ENCODE results near the gene RNF125.
"Not testable (repeated sequence)": the region's sequence is repeated elsewhere in the genome, so short reads cannot be mapped to it uniquely, and the experiment has no call there.

The RNF125 gene

DNA sequence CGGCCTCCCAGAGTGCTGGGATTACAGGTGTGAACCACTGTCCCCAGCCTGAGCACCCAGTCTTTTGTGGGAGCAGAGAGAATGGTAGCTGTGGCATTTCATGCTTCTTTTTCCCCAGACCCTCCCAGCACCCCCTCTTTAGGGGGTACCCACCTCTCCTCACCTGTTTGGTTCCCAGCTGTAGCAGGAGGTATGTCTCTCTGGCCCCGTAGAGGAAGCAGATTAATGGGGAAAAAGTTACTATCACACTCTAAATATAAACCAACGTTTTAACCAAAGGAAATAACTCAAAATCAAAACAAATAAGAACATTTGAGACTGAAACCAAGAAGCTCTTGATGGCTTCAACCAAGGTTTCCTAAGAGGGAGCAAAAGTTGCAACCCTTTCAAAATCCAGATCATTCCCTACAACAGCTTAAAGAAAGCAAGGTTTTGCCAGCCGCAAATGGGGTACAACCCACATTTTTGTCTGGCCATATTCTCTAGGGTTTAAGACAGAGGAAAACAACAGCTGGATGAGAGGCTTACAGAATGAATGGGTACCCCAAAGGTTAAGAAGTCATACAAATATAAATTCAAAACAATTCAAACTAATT, 8.0 kb downstream of the RNF125 start:
- FAIRE-seq: no peak

DNA sequence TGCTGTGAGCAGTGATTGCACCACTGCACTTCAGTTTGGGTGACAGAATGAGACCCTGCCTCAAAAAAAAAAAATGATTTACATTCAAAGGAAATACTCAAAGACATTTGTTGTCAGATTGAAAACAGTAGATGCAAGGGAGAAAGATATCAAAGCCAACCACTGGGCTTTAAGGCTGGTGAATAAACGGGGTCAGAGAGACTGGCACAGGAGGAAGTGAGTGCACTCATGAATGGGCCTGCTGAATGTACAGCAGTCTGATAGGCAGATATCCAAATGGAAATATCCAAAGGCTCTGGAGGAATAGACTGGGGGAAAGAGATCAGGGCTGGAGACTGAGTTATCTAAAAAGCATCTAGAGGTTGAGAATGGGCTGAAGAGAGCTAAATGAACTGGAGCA, 10.9 kb downstream of the RNF125 start:
- no peak for FAIRE-seq

GRCh38 chr18:32032609-32033008, 14.0 kb downstream of the RNF125 start:
- no peak for FAIRE-seq

- no peak for FAIRE-seq
Observed at GRCh38 chr18:32036506-32037180, 18.0 kb downstream of the RNF125 start.

- FAIRE-seq: no peak
Observed at GRCh38 chr18:32037616-32038015, 19.0 kb downstream of the RNF125 start.

GRCh38 chr18:32040936-32041335, 22.3 kb downstream of the RNF125 start:
- FAIRE-seq: no peak

DNA sequence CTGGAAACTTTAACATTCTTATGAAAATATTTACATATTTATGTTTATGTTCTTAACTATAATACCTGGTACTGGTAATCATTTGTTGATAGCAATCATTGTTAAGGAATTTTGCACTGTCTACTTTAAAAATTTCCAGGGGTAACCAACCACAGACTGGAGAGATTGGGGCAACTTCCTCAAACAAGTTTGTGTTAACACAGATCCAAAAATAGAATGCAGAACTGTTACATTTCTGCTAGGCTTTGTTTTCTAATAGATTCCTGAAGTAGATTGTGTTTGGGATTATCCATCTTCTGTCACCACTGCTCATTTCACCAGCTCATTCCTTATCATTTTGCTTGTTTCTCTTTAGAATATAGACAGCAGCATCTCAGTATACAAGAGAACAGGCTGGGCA, 23.7 kb downstream of the RNF125 start:
- FAIRE-seq: no peak

DNA sequence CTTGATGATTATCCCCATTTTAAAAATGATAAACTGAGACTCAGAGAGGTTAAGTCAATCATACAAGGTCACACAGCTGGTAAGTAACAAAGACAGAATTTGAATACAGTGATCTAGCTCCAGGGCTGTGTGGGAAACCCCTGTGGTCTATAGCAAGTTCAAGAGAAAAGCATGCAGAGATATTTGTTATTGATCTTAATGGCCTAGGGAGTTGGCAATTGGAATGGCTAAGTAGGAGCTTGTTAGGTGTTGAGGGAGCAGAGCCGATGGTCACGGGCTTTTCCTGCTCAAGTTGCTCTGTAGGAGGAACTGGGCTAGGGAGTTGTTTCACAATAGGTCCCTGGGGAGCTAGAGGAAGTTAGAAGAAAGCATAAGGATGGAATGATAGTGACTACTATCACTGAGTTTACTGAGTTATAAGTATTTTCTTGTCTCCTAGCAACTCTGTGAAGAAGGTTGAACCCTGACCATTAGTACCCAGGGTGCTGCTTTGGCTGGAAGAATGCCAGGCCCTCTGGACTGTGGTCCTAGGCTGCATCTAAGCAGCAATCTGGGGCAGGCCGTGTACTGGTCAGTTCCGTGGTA, 30.0 kb downstream of the RNF125 start:
- no peak for FAIRE-seq

DNA sequence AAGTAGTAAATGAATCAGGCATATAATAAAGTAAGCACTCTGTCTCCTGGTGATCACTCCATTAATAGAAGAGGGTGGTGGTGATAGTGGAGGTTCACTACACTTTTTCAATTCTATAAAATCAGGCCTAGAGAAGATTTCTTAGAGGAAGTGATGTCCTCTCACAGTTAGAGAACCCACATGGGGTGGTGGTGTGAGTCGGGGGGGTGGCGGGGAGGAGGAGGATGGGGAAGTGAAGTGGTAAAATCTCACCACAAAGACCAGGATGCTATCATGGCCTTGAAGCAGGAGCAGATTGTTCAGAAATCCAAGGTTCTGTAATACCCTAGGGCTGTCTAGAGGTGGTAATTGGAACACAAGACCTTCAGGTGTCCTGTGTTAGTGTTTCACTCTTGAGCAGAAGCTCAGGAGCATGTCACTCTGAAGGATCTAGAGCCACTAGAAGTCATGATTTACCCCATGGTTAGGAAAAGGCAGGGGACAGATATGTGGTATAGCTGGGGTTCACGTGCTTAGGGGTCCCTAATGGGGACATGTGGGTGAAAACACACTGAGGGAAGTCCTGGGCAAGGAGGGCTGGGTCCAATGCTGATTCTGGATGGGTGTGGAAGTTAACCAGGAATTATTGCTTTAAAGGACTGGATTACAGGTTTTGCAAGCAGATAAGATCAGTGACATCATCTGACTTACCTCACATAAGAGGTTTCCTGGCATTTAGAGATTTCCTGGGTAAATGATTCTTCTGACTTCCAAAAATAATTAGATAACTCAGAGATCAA, 31.0 kb downstream of the RNF125 start:
- FAIRE-seq: no peak

GRCh38 chr18:32056613-32057358, 38.2 kb downstream of the RNF125 start:
- FAIRE-seq: no peak

GRCh38 chr18:32057624-32058165, 39.1 kb downstream of the RNF125 start:
- FAIRE-seq: no peak

GRCh38 chr18:32060026-32060425, 41.4 kb downstream of the RNF125 start:
- no peak for FAIRE-seq

DNA sequence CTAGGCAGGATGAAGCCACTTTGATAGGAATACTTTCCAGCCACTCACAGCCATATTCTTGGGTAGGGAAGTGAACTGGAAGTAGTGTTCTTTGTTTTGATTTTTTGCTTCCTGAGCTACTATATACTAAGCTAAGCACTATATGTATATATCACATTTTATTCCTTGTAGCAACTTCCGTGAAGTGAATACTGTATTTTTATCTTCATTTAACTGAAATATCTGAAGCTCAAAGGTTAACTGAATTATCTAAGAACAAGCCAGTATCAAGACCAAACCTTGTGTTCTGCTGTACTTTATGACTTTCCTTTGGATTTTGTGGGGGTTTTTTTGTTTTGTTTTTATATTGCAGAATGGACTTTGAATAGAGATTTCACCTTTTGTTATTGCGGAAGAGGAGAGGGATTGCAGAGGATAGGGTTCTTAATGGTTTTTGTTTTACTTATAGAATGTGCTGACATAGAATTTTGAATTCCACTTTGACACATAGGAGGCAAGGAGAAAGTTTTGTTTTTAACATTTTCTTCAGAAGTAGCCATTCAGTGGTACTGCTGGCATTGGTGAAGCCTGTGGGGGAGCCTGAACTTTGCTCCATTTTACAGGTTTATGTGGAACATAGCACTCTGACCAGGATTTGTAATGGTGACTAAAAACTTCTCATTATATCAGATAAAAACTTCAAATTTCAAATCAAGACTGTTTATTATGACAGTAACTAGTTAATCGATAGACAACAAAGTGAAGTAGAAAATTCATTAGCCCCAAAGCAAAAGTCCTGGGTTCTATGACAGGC, 48.9 kb downstream of the RNF125 start:
- no peak for FAIRE-seq

GRCh38 chr18:32072321-32072720, 53.7 kb downstream of the RNF125 start:
- peak; percentile 19 for FAIRE-seq

- FAIRE-seq: no peak
Observed at GRCh38 chr18:32074206-32074605, 55.6 kb downstream of the RNF125 start.

- FAIRE-seq: no peak
Observed at GRCh38 chr18:32078845-32079244, 60.2 kb downstream of the RNF125 start.

GRCh38 chr18:32081881-32082280, 63.3 kb downstream of the RNF125 start:
- no peak for FAIRE-seq

GRCh38 chr18:32083781-32084180, 65.2 kb downstream of the RNF125 start:
- no peak for FAIRE-seq

DNA sequence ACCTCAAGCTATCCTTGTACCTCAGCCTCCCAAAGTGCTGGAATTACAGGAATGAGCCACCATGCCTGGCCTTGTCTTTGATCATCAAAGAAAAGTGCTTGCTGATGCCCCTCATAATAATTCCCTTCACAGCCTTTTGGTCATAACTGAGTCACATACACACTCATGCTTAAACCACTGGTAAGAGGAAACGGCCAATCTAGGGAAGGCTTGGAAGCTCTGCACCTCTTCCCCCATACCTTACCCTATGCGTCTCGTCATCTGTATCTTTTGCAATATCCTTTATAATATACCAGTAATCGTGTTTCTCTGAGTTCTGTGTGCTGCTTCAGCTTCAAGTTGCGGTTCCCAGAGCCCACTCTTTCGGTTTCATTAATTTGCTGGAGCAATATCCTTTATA, 68.3 kb downstream of the RNF125 start:
- FAIRE-seq: no peak

DNA sequence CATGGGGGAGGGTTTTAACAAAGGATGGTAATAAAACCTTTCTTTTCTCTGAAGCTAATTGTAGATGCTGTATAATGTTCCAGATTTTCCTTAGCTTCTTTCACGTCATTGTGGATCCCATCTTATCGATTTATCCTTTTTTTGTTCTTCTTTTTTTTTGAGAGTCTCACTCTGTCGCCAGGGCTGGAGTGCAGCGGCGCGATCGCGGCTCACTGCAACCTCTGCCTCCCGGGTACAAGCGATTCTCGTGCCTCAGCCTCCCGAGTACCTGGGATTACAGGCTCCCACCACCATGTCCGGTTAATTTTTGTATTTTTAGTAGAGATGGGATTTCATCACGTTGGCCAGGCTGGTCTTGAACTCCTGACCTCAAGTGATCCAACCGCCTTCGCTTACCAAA, 72.2 kb downstream of the RNF125 start:
- FAIRE-seq: not testable (repeated sequence)

- FAIRE-seq: no peak
Observed at GRCh38 chr18:32091325-32091723, 72.7 kb downstream of the RNF125 start.

Measured in G401.6 (cell line).